ENCODE measurements around the gene AZU1.

Gene AZU1

GRCh38 chr19:827710-828321, at the start of gene AZU1:
AZU1 (plus strand) TSS chr19:827837; CDS start chr19:827847, 10 bp downstream.
- no peak for DNase-seq
- TF ChIP-seq POLR2A (IDR thresholded peaks at IDR 0.05; ENCODE audit: low read length): no peak
- TF ChIP-seq GATA1 (IDR thresholded peaks at IDR 0.05; ENCODE audit: low read depth, low read length): no peak

GRCh38 chr19:778910-779653, 48.6 kb upstream of the AZU1 start:
- DNase-seq: no peak
- no peak for TF ChIP-seq GATA1 (IDR thresholded peaks at IDR 0.05; ENCODE audit: low read depth, low read length)
- no peak for TF ChIP-seq POLR2A (IDR thresholded peaks at IDR 0.05; ENCODE audit: low read length)

- no peak for TF ChIP-seq POLR2A (IDR thresholded peaks at IDR 0.05; ENCODE audit: low read length)
- no peak for TF ChIP-seq GATA1 (IDR thresholded peaks at IDR 0.05; ENCODE audit: low read depth, low read length)
- no peak for DNase-seq
These were observed 46.7 kb upstream of the AZU1 start for GRCh38 chr19:780935-781334.

- TF ChIP-seq GATA1 (IDR thresholded peaks at IDR 0.05; ENCODE audit: low read depth, low read length) (no peak), POLR2A (IDR thresholded peaks at IDR 0.05; ENCODE audit: low read length) (no peak)
- DNase-seq: no peak
These were observed 45.8 kb upstream of the AZU1 start for GRCh38 chr19:781800-782184.

GRCh38 chr19:782185-782877, 45.3 kb upstream of the AZU1 start:
- TF ChIP-seq POLR2A (IDR thresholded peaks at IDR 0.05; ENCODE audit: low read length) (no peak), GATA1 (IDR thresholded peaks at IDR 0.05; ENCODE audit: low read depth, low read length) (no peak)

GRCh38 chr19:782878-783668, 44.6 kb upstream of the AZU1 start:
- DNase-seq: no peak
- no peak for TF ChIP-seq GATA1 (IDR thresholded peaks at IDR 0.05; ENCODE audit: low read depth, low read length)
- TF ChIP-seq POLR2A (IDR thresholded peaks at IDR 0.05; ENCODE audit: low read length): no peak

More at GRCh38 chr19:782185-782877, 45.3 kb upstream of the AZU1 start:
- no peak for DNase-seq

- no peak for TF ChIP-seq POLR2A (IDR thresholded peaks at IDR 0.05; ENCODE audit: low read length)
- TF ChIP-seq GATA1 (IDR thresholded peaks at IDR 0.05; ENCODE audit: low read depth, low read length): no peak
- DNase-seq: no peak
These were observed 43.1 kb upstream of the AZU1 start for GRCh38 chr19:784541-784940.

GRCh38 chr19:787536-787935, 40.1 kb upstream of the AZU1 start:
- no peak for DNase-seq
- TF ChIP-seq GATA1 (IDR thresholded peaks at IDR 0.05; ENCODE audit: low read depth, low read length) (no peak), POLR2A (IDR thresholded peaks at IDR 0.05; ENCODE audit: low read length) (no peak)

- TF ChIP-seq POLR2A (IDR thresholded peaks at IDR 0.05; ENCODE audit: low read length) (no peak), GATA1 (IDR thresholded peaks at IDR 0.05; ENCODE audit: low read depth, low read length) (no peak)
- no peak for DNase-seq
These were observed 39.0 kb upstream of the AZU1 start for GRCh38 chr19:788686-788982.

- peak; percentile 80 to 90 for DNase-seq
- TF ChIP-seq POLR2A (IDR thresholded peaks at IDR 0.05; ENCODE audit: low read length) (no peak), GATA1 (IDR thresholded peaks at IDR 0.05; ENCODE audit: low read depth, low read length) (no peak)
These were observed 38.5 kb upstream of the AZU1 start for GRCh38 chr19:788983-789700.

- peak in 1 of 2 experiments; percentile 75 for DNase-seq
- TF ChIP-seq GATA1 (IDR thresholded peaks at IDR 0.05; ENCODE audit: low read depth, low read length): no peak
- TF ChIP-seq POLR2A (IDR thresholded peaks at IDR 0.05; ENCODE audit: low read length): no peak
These were observed 38.0 kb upstream of the AZU1 start for GRCh38 chr19:789701-790060.

- peak in 1 of 2 experiments; percentile 60 for DNase-seq
- TF ChIP-seq POLR2A (IDR thresholded peaks at IDR 0.05; ENCODE audit: low read length) (no peak), GATA1 (IDR thresholded peaks at IDR 0.05; ENCODE audit: low read depth, low read length) (no peak)
These were observed 36.5 kb upstream of the AZU1 start for GRCh38 chr19:791007-791566.

All from erythroblast (primary cell).